Astrocyte (in vitro differentiated cells and primary cell): Measurements from ENCODE around the gene FOXD1.

Experiments used
- CTCF ChIP-seq: IDR thresholded peaks from 2 replicates; pipeline ENCODE4 v1.5.1; 2011; ENCODE audit warnings: low read depth, mild to moderate bottlenecking, inconsistent platforms, low read length, moderate library complexity; ENCODE audit not compliant: insufficient read depth
- EZH2 ChIP-seq: IDR thresholded peaks from 2 replicates; pipeline ENCODE4 v1.6.1; 2012; ENCODE audit warnings: mild to moderate bottlenecking, low read length, inconsistent platforms; ENCODE audit not compliant: insufficient read depth

DNA sequence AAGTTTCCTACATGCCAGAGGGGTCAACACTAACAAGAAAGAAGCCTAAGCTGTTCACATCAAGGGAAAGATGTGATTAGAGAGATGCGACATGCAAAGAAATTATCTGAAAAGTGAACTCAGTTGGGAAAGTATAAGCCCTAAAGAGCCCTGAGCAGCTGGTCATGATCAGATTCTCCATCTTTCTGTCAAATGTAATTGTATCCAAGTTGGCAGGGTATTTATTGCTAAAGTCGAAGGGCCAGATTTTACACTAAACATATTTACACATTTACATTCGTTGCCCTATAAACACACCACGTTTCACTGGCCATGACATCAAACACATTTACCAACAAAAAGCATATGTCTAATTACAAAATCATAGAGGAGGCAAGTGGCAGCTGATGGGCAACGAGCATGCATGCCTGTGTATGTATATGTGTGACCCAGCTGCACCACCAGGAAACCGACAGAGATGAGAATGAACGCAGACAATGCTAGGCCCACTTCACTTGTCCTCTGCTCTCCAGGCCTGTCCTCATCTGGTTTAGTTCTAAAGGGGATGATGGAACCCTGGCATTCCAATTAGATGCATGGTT lies 6.3 kb downstream of the FOXD1 start:
- TF ChIP-seq CTCF: no peak
- no peak for TF ChIP-seq EZH2
